GM12878 (cell line): ENCODE measurements around the gene TMC8. TPM values are rescaled to one million over a fixed set of nuclear protein-coding genes. Genes with fewer than 3 reads are reported as not detected.

Experiments
- BCL3 ChIP-seq: IDR thresholded peaks from 2 replicates; pipeline ENCODE4 v1.6.1; 2011; ENCODE audit warnings: borderline replicate concordance, low read depth, mild to moderate bottlenecking, moderate library complexity, low read length; ENCODE audit not compliant: insufficient read depth, poor library complexity, severe bottlenecking
- CUX1 ChIP-seq: IDR thresholded peaks from 2 replicates; pipeline ENCODE4 v1.6.1; 2012; ENCODE audit warnings: improper control_type of control experiment, low read depth, low read length; ENCODE audit not compliant: insufficient replicate concordance
- IKZF1 ChIP-seq: fragments of 450-650 bp; conservative IDR thresholded peaks from 2 replicates; pipeline ENCODE4 v1.6.1; 2017; ENCODE audit warnings: antibody characterized with exemption, mild to moderate bottlenecking
- JUND ChIP-seq: IDR thresholded peaks from 2 replicates; pipeline ENCODE4 v1.6.1; 2012; ENCODE audit warnings: low read depth, mild to moderate bottlenecking, low read length, improper control_type of control experiment, moderate library complexity
- NR2C1 ChIP-seq: fragments of 450-650 bp; IDR thresholded peaks from 2 replicates; pipeline ENCODE4 v1.6.1; 2017; ENCODE audit warnings: antibody characterized with exemption, mild to moderate bottlenecking, moderate library complexity
- POLR2AphosphoS2 ChIP-seq: IDR thresholded peaks from 2 replicates; pipeline ENCODE4 v1.6.1; 2011; ENCODE audit warnings: low read depth, mild to moderate bottlenecking, low read length, improper control_type of control experiment, moderate library complexity
- RB1 ChIP-seq: fragments of 450-650 bp; formaldehyde crosslinking; IDR thresholded peaks from 2 replicates; pipeline ENCODE4 v1.6.1; 2017; ENCODE audit warnings: mild to moderate bottlenecking, borderline replicate concordance
- RELA ChIP-seq: fragments of 450-650 bp; IDR thresholded peaks from 2 replicates; pipeline ENCODE4 v1.8.0; 2014; ENCODE audit warnings: borderline replicate concordance; ENCODE audit not compliant: partially characterized antibody
- WRNIP1 ChIP-seq: IDR thresholded peaks from 2 replicates; pipeline ENCODE4 v1.6.1; 2011; ENCODE audit warnings: low read depth, low read length, improper control_type of control experiment, borderline replicate concordance
- ZBTB40 ChIP-seq: fragments of 450-650 bp; IDR thresholded peaks from 2 replicates; pipeline ENCODE4 v1.6.1; 2016; ENCODE audit warnings: mild to moderate bottlenecking, moderate library complexity, borderline replicate concordance
- ZNF687 ChIP-seq: fragments of 450-650 bp; IDR thresholded peaks from 2 replicates; pipeline ENCODE4 v1.6.1; 2017; ENCODE audit warnings: mild to moderate bottlenecking, moderate library complexity
- ZZZ3 ChIP-seq: IDR thresholded peaks from 2 replicates; pipeline ENCODE4 v1.6.1; 2011; ENCODE audit warnings: low read depth; ENCODE audit not compliant: control insufficient read depth, insufficient read length
- polyA plus RNA-seq, 11 experiments: library from polyadenylated mRNA; depleted of rRNA in 4 of 11; unstranded in 6 of 11; stranded (reverse) in 5 of 11; fragments of >200 nt; fragmentation: Nextera tagmentation in 4 of 11; fragmentation: Illumina TruSeq in 1 of 11; extraction: Ambion mirVana in 4 of 11; extraction: Trizol in 1 of 11; gene quantifications; 1 replicate in 1 of 11; 2 replicates in 10 of 11; pipeline versions ENCODE4 v1.2.1 to v1.2.3, GENCODE V29; 2011 to 2016; ENCODE audit warnings: inconsistent platforms in 2 of 11, missing spikeins in 2 of 11, low read depth in 1 of 11
- total RNA-seq, 4 experiments: library from RNA; depleted of rRNA in 3 of 4; stranded (reverse); fragments of >200 nt in 3 of 4; fragmentation: Illumina TruSeq in 1 of 4; extraction: Trizol in 1 of 4; gene quantifications; 2 replicates each; pipeline versions ENCODE4 v1.2.1 to v1.2.3, GENCODE V29; 2013 to 2021

Gene TMC8
- total and polyA plus RNA-seq, 10 of the 15 experiments (the other 5 are each of a cell fraction or from before 2014, with no cell fraction given) = 2.7 to 128 (median 40.0) TPM

- no peak for TF ChIP-seq ZBTB40
- no peak for TF ChIP-seq RB1
- no peak for TF ChIP-seq WRNIP1
- TF ChIP-seq ZNF687 = 0 out of 2 replicates have a peak, but pooled peaks have one; percentile 8
- peak; percentile 27 for TF ChIP-seq BCL3
- TF ChIP-seq NR2C1 = no peak
- no peak for TF ChIP-seq CUX1
- no peak for TF ChIP-seq ZZZ3
- no peak for TF ChIP-seq JUND
- peak; percentile 40; the same call in 1 of the 2 replicates for TF ChIP-seq POLR2AphosphoS2
- peak; percentile 5 for TF ChIP-seq RELA
- peak; percentile 51; the same call in 1 of the 2 replicates for TF ChIP-seq IKZF1
Measured at GRCh38 chr17:78137392-78138203, 7.0 kb downstream of the TMC8 start (continued).
